ENCODE results near the gene ATL3.

Gene ATL3

DNA sequence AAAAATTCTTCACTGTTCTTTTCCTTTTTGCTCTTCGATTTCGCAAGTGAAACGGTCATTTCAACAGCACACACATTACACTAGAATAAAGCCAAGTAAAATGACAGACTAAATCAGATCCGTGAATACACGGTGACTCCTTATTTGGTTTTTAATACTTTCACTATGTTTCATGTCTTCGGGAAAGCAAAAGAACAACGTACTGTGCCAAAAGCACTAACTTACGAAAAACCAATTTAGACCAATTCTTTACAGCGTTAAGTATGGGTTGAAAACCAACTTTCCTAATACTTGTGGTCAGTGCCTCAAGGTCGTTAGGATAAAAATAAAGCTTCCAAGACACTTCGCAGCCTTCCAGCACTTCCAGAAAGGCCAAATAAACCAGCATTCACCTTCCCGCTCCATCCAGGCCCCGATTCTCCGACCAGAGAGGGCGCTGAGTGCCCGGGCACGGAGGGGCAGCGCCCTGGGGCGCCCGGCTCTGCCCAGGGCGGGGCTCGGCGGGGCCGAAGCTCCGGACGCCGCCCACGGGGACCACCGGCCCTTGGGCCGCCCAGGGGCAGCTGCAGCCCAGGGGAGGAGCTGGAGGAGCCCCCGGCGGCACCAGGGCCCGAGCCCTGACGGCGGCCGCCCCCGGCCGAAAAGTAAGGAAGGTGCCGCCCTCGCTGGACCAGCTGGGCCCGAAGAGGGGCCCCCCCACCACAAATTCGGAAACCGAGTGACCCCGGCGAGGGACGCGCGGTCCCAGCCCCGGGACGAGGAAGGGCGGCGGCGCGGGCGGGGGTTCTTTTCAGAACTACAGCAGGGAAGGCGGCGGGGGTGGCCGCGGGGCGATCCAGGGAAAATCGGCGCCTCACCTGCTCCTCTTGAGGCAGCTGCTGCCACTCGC, 499 bp downstream of the ATL3 start:
- peak; percentile 57 for TF ChIP-seq CTCF (IDR thresholded peaks at IDR 0.05; ENCODE audit: borderline replicate concordance, control extremely low read depth, extremely low read depth, insufficient read depth, missing control alignments)
- DNase-seq (ENCODE audit: low spot score): peak; percentile 67
- in situ Hi-C loops (cut with MboI; ENCODE audit: low sequenced_read_pairs, unreplicated experiment): no loop called here

- no peak for TF ChIP-seq CTCF (IDR thresholded peaks at IDR 0.05; ENCODE audit: borderline replicate concordance, control extremely low read depth, extremely low read depth, insufficient read depth, missing control alignments)
- in situ Hi-C loops (cut with MboI; ENCODE audit: low sequenced_read_pairs, unreplicated experiment): no loop called here
- DNase-seq (ENCODE audit: low spot score): no peak
These were observed 1.1 kb downstream of the ATL3 start for GRCh38 chr11:63670096-63670432.

GRCh38 chr11:63667995-63668795, 3.0 kb downstream of the ATL3 start:
- no peak for TF ChIP-seq CTCF (IDR thresholded peaks at IDR 0.05; ENCODE audit: borderline replicate concordance, control extremely low read depth, extremely low read depth, insufficient read depth, missing control alignments)
- DNase-seq (ENCODE audit: low spot score): no peak
- in situ Hi-C loops (cut with MboI; ENCODE audit: low sequenced_read_pairs, unreplicated experiment): no loop called here

DNA sequence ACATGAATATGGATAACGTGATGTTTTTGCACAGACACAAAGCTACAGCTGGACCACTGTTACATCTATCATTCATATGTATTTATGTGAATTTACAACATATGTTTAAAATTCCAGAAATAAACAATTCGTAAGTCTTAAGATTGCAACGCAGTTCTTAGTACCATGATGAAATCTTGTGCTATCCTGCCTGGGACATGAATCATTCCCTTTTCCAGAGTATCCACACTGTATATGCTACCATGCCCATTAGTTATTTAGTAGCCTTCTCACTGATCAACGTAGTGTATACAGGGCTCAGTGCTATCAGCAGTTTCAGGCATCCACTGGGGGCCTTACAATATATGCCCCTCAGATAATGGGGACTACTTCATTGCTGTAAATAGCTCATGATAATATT, 4.3 kb downstream of the ATL3 start:
- TF ChIP-seq CTCF (IDR thresholded peaks at IDR 0.05; ENCODE audit: borderline replicate concordance, control extremely low read depth, extremely low read depth, insufficient read depth, missing control alignments): no peak
- in situ Hi-C loops (cut with MboI; ENCODE audit: low sequenced_read_pairs, unreplicated experiment): no loop called here
- DNase-seq (ENCODE audit: low spot score): no peak

- DNase-seq (ENCODE audit: low spot score): no peak
These were observed 7.4 kb downstream of the ATL3 start for GRCh38 chr11:63663809-63664208.

More at GRCh38 chr11:63663809-63664208, 7.4 kb downstream of the ATL3 start:
- in situ Hi-C loops (cut with MboI; ENCODE audit: low sequenced_read_pairs, unreplicated experiment): no loop called here
- TF ChIP-seq CTCF (IDR thresholded peaks at IDR 0.05; ENCODE audit: borderline replicate concordance, control extremely low read depth, extremely low read depth, insufficient read depth, missing control alignments): no peak

Measured in GM13976 (cell line).